ENCODE measurements around the gene CNTFR.

CNTFR gene

GRCh38 chr9:34572628-34573027, 16.9 kb downstream of the CNTFR start:
- no peak for DNase-seq (ENCODE audit: low spot score)

- DNase-seq (ENCODE audit: low spot score), result no peak
These were observed 17.4 kb downstream of the CNTFR start for GRCh38 chr9:34572092-34572491.

GRCh38 chr9:34571481-34571810, 18.1 kb downstream of the CNTFR start:
- DNase-seq (ENCODE audit: low spot score), result no peak

GRCh38 chr9:34570809-34571480, 18.6 kb downstream of the CNTFR start:
- no peak for DNase-seq (ENCODE audit: low spot score)

- DNase-seq (ENCODE audit: low spot score), result no peak
These were observed 19.1 kb downstream of the CNTFR start for GRCh38 chr9:34570376-34570775.

- DNase-seq (ENCODE audit: low spot score), result no peak
These were observed 20.8 kb downstream of the CNTFR start for GRCh38 chr9:34568774-34569173.

- no peak for DNase-seq (ENCODE audit: low spot score)
These were observed 21.4 kb downstream of the CNTFR start for GRCh38 chr9:34568133-34568532.

- DNase-seq (ENCODE audit: low spot score), result no peak
These were observed 22.6 kb downstream of the CNTFR start for GRCh38 chr9:34566972-34567371.

- DNase-seq (ENCODE audit: low spot score), result no peak
These were observed 23.2 kb downstream of the CNTFR start for GRCh38 chr9:34566322-34566721.

- no peak for DNase-seq (ENCODE audit: low spot score)
These were observed 23.7 kb downstream of the CNTFR start for GRCh38 chr9:34565856-34566255.

- no peak for DNase-seq (ENCODE audit: low spot score)
These were observed 24.9 kb downstream of the CNTFR start for GRCh38 chr9:34564617-34565016.

GRCh38 chr9:34563262-34563661, 26.3 kb downstream of the CNTFR start:
- no peak for DNase-seq (ENCODE audit: low spot score)

- DNase-seq (ENCODE audit: low spot score), result no peak
These were observed 27.3 kb downstream of the CNTFR start for GRCh38 chr9:34562135-34562745.

- no peak for DNase-seq (ENCODE audit: low spot score)
These were observed 28.8 kb downstream of the CNTFR start for GRCh38 chr9:34560599-34561214.

- no peak for DNase-seq (ENCODE audit: low spot score)
These were observed 29.7 kb downstream of the CNTFR start for GRCh38 chr9:34559624-34560455.

- DNase-seq (ENCODE audit: low spot score), result no peak
These were observed 30.5 kb downstream of the CNTFR start for GRCh38 chr9:34558919-34559623.

- DNase-seq (ENCODE audit: low spot score), result no peak
These were observed 31.2 kb downstream of the CNTFR start for GRCh38 chr9:34558364-34558763.

GRCh38 chr9:34557426-34558321, 31.9 kb downstream of the CNTFR start:
- DNase-seq (ENCODE audit: low spot score), result no peak

GRCh38 chr9:34556949-34557348, 32.6 kb downstream of the CNTFR start:
- DNase-seq (ENCODE audit: low spot score), result no peak

- no peak for DNase-seq (ENCODE audit: low spot score)
These were observed 33.5 kb downstream of the CNTFR start for GRCh38 chr9:34555936-34556525.

- no peak for DNase-seq (ENCODE audit: low spot score)
These were observed 34.0 kb downstream of the CNTFR start for GRCh38 chr9:34555500-34555899.
